ENCODE results near the gene DUSP15.

GRCh38 chr20:31841928-31842327, 28.4 kb downstream of the DUSP15 start:
- no peak for TF ChIP-seq CTCF (IDR thresholded peaks at IDR 0.05)
- no peak for TF ChIP-seq POLR2A (IDR thresholded peaks at IDR 0.05)

Data from Peyer's patch (tissue), 4 donors.